NCI-H1436 treated with DMSO at 0.1 percent for 48 hours (cell line): ENCODE measurements around the gene IAH1.

Experiments
- DNase-seq: peaks from one replicate; lab custom pipeline; 2025; lab: John Stamatoyannopoulos, UW

IAH1 gene

GRCh38 chr2:9527995-9528787 is 53.8 kb downstream of the IAH1 start:
- DNase-seq: no peak

GRCh38 chr2:9532421-9532820 is 58.1 kb downstream of the IAH1 start:
- no peak for DNase-seq

DNA sequence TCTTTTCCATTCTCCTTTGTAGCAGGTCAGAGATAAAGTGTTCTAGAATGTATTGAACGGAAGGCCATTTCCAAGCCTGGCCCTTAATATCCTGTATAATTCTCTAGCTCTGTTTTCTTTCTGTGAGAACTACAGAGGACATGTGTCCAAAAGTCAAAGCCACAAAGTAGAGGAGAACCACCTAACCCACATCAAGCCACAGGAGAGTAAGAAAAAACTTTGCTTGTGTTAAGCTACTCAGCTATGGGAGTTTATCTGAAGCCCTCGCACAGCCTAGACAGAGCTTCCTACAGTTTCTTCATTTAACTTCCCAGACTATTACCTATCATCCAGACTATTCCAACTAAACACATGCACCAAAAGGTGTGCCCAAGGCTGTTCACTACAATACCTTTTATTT is 59.3 kb downstream of the IAH1 start:
- no peak for DNase-seq

- no peak for DNase-seq
Measured at GRCh38 chr2:9535177-9535576, 60.8 kb downstream of the IAH1 start.

- no peak for DNase-seq
Measured at GRCh38 chr2:9536504-9536903, 62.2 kb downstream of the IAH1 start.

DNA sequence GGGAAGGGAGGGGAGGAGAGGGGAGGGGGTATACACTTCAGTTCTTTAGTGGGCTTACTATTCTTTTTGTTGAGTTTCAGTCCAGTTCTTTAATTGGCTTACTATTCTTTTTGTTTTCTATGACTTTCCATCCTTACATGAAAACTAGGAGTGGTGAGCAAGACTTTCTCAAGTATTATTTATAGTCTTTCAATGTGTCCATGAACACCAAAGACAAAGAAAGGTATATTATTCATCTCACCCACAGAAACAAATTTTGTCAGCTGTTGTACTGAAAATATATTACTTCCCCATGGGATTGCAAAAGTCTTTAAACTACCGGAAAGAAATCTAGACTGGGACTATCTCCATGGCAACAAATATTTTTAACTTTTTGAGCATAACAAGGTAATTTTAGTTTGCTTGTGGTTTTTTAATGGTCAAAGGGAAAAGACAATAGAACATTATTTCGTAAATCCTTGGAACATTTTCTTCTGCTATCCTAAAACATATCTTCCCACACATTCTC is 63.7 kb downstream of the IAH1 start:
- no peak for DNase-seq
